ENCODE results near the gene PRRG4.
"Not testable (repeated sequence)": the region's sequence is repeated elsewhere in the genome, so short reads cannot be mapped to it uniquely, and the experiment has no call there.

The PRRG4 gene

GRCh38 chr11:32829680-32830412 lies at the start of gene PRRG4:
Gene PRRG4 (plus strand): TSS chr11:32829927. CDS start chr11:32830530, 603 bp downstream.
- TF ChIP-seq ZFX (IDR thresholded peaks at IDR 0.05; ENCODE audit: borderline replicate concordance) (no peak), CTCF (IDR thresholded peaks at IDR 0.05) (no peak)
- peak within 1 kb of the TSS; percentile 81 for H3K27ac ChIP-seq

GRCh38 chr11:32780839-32781238 lies 48.9 kb upstream of the PRRG4 start:
- not testable (repeated sequence) for H3K27ac ChIP-seq

GRCh38 chr11:32781721-32782120 lies 48.0 kb upstream of the PRRG4 start:
- H3K27ac ChIP-seq: no peak overlapping the region
- TF ChIP-seq ZFX (IDR thresholded peaks at IDR 0.05; ENCODE audit: borderline replicate concordance) (no peak), CTCF (IDR thresholded peaks at IDR 0.05) (no peak)

DNA sequence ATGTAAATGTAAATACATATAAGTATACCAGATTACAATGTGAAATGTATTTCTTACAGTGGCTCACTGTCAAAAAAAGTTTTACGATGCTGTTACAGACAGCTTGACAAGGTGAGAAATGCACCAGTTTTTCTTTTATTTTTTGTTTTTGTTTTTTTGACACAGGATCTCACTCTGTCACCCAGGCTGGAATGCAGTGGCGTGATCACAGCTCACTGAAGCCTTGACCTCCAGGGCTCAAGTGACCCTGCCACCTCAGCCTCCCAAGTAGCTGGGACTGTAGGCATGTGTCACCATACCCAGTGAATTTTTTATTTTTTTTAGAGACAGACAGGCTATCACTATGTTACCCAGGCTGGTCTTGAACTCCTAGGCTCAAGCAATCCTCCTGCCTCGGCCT lies 44.5 kb upstream of the PRRG4 start:
- TF ChIP-seq CTCF (IDR thresholded peaks at IDR 0.05) (no peak), ZFX (IDR thresholded peaks at IDR 0.05; ENCODE audit: borderline replicate concordance) (no peak)
- H3K27ac ChIP-seq: no peak overlapping the region

DNA sequence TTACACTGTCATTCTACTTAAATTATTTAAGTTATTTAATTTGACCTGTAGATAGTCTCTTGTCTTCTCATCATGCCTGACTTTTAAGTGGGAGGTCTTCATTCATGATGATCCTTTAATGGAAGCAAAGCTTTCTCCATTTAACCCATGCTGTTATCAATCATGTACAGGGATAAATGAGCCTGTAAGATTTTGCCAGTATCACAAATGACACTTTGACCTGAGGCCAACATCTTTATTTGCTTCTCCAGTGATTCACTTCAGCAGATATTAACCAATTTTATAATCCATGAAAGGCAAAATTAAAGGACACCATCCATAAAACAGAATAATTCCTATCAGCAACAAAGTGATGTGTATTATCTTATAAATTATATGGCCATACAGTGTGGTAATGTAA lies 42.9 kb upstream of the PRRG4 start:
- no peak for TF ChIP-seq ZFX (IDR thresholded peaks at IDR 0.05; ENCODE audit: borderline replicate concordance)
- TF ChIP-seq CTCF (IDR thresholded peaks at IDR 0.05): no peak

GRCh38 chr11:32790916-32791315 lies 38.8 kb upstream of the PRRG4 start:
- H3K27ac ChIP-seq: no peak overlapping the region
- TF ChIP-seq ZFX (IDR thresholded peaks at IDR 0.05; ENCODE audit: borderline replicate concordance): no peak
- no peak for TF ChIP-seq CTCF (IDR thresholded peaks at IDR 0.05)

More for the DNA sequence above, 42.9 kb upstream of the PRRG4 start:
- no peak overlapping the region for H3K27ac ChIP-seq

DNA sequence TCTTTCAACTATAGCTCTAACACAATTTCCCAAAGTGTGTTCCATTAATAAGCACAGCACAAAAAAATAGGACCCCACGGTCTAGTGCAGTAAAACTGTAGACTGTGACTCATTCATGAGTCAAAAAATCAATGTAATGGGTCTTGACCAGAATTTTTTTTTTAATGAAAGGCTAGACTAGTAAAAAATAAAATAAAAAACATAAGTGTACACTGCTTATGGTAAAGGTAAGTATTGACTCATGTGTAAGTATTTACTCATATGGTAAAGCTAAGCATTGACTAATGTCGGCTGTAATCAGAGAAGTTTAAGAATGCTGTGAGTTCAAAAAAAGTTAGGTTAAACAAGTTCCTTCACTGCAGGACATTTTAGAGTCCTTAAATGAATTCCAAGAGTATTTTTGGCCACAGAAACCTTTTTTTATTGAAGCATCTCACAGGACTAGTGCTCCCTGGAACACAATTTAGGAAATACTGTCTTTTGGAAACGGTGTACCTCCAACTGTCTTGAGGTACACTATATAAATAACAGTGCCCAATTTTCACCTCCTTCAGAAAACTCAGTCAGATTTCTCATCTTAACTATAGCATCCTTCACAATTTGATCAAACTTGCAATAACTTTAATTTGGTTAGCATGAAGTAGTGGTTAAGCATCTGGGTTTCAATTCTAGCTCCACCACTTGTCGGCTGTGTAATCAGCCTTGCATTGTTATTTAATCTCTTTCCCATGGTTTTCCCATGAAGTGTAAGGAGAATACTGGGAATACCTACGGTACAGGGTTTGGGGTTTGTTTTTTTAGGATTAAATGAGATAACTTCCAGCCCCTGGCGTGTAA lies 37.4 kb upstream of the PRRG4 start:
- no peak for TF ChIP-seq ZFX (IDR thresholded peaks at IDR 0.05; ENCODE audit: borderline replicate concordance)
- no peak for TF ChIP-seq CTCF (IDR thresholded peaks at IDR 0.05)
- no peak overlapping the region for H3K27ac ChIP-seq
